ENCODE measurements around the gene STXBP6. TPM values are rescaled to one million over a fixed set of nuclear protein-coding genes. Genes with fewer than 3 reads are reported as not detected.

The STXBP6 gene
- total and polyA plus RNA-seq, 2 of the 13 experiments (the other 11 are each of a cell fraction or from before 2014, with no cell fraction given): 35.3 to 42.8 TPM

DNA sequence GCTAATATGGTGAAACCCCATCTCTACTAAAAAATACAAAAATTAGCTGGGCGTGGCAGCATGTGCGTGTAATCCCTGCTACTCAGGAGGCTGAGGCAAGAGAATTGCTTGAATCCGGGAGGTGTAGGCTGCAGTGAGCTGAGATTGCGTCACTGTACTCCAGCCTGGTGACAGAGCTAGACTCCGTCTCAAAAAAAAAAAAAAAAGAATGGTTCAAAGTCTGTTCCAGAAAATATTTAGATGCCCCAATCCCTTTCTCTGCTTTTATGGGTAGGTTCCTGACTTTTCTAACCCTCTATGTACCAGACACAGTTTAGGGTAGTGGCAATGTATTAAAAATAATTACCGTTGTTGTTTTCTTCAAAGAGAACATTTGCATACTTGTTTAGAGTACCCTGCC is 161.4 kb downstream of the STXBP6 start (continued):
- no peak for TF ChIP-seq ZNF749 (CRISPR knock-in tag; IDR thresholded peaks at IDR 0.05; ENCODE audit: borderline replicate concordance)
- no peak for TF ChIP-seq ZNF530 (CRISPR knock-in tag; IDR thresholded peaks at IDR 0.05; ENCODE audit: low read depth)
- TF ChIP-seq, protein P1, sequence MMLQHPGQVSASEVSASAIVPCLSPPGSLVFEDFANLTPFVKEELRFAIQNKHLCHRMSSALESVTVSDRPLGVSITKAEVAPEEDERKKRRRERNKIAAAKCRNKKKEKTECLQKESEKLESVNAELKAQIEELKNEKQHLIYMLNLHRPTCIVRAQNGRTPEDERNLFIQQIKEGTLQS (CRISPR knock-in tag; IDR thresholded peaks at IDR 0.05): peak; percentile 75

DNA sequence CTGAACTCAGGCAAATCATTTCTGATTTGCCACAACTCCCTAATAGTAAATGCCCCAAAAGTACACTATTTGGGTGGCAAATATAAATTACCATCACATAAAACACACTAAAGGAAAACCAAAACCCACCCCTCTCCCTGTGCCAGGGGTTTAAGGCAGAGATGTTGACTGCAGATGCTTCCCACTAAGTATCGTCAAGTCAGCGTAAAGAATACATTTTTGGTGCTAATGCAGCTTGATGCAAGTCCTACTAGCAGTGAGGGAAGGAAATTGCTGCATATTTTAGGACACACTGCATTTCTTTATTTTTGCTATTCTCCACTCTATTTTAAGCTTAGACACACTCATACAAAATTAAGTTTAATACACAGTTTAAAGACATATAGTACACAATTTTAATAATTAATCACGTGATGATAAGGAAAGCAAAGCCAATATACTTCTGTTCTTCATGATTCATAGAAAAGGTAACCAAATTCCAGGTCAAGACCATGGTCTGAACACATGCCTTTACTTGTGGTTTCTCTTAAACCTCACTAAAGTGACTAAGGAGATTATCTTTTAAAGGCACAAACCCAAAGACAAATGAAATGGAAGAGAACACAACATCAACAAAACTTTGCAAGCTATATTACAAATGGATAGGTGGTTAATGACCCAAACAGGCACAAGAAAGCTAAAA is 162.2 kb downstream of the STXBP6 start:
- H3K4me3 ChIP-seq (replicated peaks in 1 of 3; ENCODE audit: insufficient read depth in 1 of 3, low read depth in 2 of 3, low read length in 3 of 3): no peak overlapping the region
- H4K20me1 ChIP-seq (ENCODE audit: insufficient read depth, low read length): no peaks in the 10 kb centered on the region
- no peak overlapping the region for H3K9ac ChIP-seq (ENCODE audit: insufficient read depth, low read depth, low read length)
- in situ Hi-C loops (cut with HindIII; ENCODE audit: extremely low pct_ligation_motif_present, low pct_unique_long_range_greater_than_20kb) (no loop called here), intact Hi-C loops (cut with micrococcal nuclease; ENCODE audit: unreplicated experiment) (loop anchor here (5.0 kb wide), 2 partner anchors 50 to 150 kb away; no protein-coding TSS in a partner anchor)
- TF ChIP-seq SRF (IDR thresholded peaks at IDR 0.05; ENCODE audit: low read depth, low read length) (no peak), MAFF (IDR thresholded peaks at IDR 0.05; ENCODE audit: low read depth, low read length) (peak; percentile 96), RAD51 (IDR thresholded peaks at IDR 0.05; ENCODE audit: borderline replicate concordance) (peak; percentile 55; the same call in 1 of the 2 replicates), MAFK (conservative IDR thresholded peaks at IDR 0.05 in 1 of 2, IDR thresholded peaks at IDR 0.05 in 1 of 2; ENCODE audit: low read length in 2 of 2) (peak; percentile 95 to 97), SMYD3 (CRISPR knock-in tag; IDR thresholded peaks at IDR 0.05) (0 out of 2 replicates have a peak, but pooled peaks have one; percentile 3)
- TF ChIP-seq, protein P2, sequence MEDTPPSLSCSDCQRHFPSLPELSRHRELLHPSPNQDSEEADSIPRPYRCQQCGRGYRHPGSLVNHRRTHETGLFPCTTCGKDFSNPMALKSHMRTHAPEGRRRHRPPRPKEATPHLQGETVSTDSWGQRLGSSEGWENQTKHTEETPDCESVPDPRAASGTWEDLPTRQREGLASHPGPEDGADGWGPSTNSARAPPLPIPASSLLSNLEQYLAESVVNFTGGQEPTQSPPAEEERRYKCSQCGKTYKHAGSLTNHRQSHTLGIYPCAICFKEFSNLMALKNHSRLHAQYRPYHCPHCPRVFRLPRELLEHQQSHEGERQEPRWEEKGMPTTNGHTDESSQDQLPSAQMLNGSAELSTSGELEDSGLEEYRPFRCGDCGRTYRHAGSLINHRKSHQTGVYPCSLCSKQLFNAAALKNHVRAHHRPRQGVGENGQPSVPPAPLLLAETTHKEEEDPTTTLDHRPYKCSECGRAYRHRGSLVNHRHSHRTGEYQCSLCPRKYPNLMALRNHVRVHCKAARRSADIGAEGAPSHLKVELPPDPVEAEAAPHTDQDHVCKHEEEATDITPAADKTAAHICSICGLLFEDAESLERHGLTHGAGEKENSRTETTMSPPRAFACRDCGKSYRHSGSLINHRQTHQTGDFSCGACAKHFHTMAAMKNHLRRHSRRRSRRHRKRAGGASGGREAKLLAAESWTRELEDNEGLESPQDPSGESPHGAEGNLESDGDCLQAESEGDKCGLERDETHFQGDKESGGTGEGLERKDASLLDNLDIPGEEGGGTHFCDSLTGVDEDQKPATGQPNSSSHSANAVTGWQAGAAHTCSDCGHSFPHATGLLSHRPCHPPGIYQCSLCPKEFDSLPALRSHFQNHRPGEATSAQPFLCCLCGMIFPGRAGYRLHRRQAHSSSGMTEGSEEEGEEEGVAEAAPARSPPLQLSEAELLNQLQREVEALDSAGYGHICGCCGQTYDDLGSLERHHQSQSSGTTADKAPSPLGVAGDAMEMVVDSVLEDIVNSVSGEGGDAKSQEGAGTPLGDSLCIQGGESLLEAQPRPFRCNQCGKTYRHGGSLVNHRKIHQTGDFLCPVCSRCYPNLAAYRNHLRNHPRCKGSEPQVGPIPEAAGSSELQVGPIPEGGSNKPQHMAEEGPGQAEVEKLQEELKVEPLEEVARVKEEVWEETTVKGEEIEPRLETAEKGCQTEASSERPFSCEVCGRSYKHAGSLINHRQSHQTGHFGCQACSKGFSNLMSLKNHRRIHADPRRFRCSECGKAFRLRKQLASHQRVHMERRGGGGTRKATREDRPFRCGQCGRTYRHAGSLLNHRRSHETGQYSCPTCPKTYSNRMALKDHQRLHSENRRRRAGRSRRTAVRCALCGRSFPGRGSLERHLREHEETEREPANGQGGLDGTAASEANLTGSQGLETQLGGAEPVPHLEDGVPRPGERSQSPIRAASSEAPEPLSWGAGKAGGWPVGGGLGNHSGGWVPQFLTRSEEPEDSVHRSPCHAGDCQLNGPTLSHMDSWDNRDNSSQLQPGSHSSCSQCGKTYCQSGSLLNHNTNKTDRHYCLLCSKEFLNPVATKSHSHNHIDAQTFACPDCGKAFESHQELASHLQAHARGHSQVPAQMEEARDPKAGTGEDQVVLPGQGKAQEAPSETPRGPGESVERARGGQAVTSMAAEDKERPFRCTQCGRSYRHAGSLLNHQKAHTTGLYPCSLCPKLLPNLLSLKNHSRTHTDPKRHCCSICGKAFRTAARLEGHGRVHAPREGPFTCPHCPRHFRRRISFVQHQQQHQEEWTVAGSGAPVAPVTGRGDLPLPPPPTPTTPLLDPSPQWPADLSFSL (CRISPR knock-in tag; IDR thresholded peaks at IDR 0.05): no peak
- DNase-seq (ENCODE audit: low spot score): no peak
- no TSS peak for BruUV-seq (replicated peaks)
- no peak for ATAC-seq
- no peak overlapping the region for H3K4me2 ChIP-seq (ENCODE audit: low read depth, low read length)
- no peak overlapping the region for H3K27ac ChIP-seq (ENCODE audit: extremely low read length, insufficient read depth, low read length)
- no peak overlapping the region for H2AFZ ChIP-seq (ENCODE audit: low read length)
- POLR2A ChIA-PET: interaction anchor here (0.6 to 1.7 kb wide), 8 partner anchors 11 to 350 kb away, joined by 3 to 15 read pairs (median 4); partner anchors contain the start of gene STXBP6
- H3K79me2 ChIP-seq (ENCODE audit: insufficient read depth, low read length): no peaks in the 10 kb centered on the region
- no peaks in the 10 kb centered on the region for H3K27me3 ChIP-seq (ENCODE audit: control insufficient read depth in 1 of 2, insufficient read depth in 2 of 2, low read length in 2 of 2)
- WGBS (ENCODE audit: low lambda C conversion rate): 86% methylated on average over 3 of the region's 3 CpGs
- H3K4me1 ChIP-seq (ENCODE audit: insufficient read depth, low read length): peaks cover 49% of the 10 kb centered on the region
- CTCF ChIA-PET (ENCODE audit: low intra/inter-chr PET ratio, low total read pairs): no interaction called here
- no peak for FAIRE-seq
- no peaks in the 10 kb centered on the region for H3K36me3 ChIP-seq (replicated peaks in 1 of 2; ENCODE audit: control insufficient read depth in 1 of 2, insufficient read depth in 2 of 2, low read length in 2 of 2)
- H3K9me3 ChIP-seq (ENCODE audit: low read length): peaks cover 15% of the 10 kb centered on the region

All from HepG2 (cell line).